Measurements from ENCODE around the gene OBP2B.

DNA sequence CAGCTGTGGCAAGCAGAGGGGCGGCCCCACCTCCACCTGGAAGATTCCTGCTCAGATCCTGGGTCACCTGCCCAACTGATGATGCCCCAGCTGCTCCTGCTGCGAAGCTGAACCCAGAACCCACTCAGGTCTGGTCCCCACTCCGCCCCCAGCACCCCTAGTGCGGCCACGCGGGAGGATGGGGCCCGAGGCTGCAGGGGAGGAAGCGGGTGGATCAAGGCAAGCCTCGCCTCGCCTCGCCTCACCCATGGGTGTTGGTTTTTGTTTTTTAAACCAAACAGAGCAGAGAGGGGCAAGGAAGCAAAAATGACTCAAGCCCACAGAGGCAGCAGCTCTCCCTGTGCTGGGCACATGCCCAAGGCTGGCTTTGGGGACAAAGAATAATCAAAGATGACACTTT is 42.7 kb upstream of the OBP2B start:
- TF ChIP-seq, protein P1, sequence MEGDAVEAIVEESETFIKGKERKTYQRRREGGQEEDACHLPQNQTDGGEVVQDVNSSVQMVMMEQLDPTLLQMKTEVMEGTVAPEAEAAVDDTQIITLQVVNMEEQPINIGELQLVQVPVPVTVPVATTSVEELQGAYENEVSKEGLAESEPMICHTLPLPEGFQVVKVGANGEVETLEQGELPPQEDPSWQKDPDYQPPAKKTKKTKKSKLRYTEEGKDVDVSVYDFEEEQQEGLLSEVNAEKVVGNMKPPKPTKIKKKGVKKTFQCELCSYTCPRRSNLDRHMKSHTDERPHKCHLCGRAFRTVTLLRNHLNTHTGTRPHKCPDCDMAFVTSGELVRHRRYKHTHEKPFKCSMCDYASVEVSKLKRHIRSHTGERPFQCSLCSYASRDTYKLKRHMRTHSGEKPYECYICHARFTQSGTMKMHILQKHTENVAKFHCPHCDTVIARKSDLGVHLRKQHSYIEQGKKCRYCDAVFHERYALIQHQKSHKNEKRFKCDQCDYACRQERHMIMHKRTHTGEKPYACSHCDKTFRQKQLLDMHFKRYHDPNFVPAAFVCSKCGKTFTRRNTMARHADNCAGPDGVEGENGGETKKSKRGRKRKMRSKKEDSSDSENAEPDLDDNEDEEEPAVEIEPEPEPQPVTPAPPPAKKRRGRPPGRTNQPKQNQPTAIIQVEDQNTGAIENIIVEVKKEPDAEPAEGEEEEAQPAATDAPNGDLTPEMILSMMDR (IDR thresholded peaks at IDR 0.05): no peak
- TF ChIP-seq POLR2AphosphoS5 (IDR thresholded peaks at IDR 0.05) (no peak), POLR2A (IDR thresholded peaks at IDR 0.05) (no peak)

All from sigmoid colon (tissue), 4 donors.